GM18505 (cell line): ENCODE measurements around the gene NPIPB6.

ENCODE experiments used
- ATAC-seq: cut with Tn5 transposase; IDR thresholded peaks from one replicate; pipeline ENCODE4 v1.9.1; 2021; ENCODE audit not compliant: unreplicated experiment
- POLR2A ChIP-seq: IDR thresholded peaks from 4 replicates; pipeline ENCODE4 v1.6.1; 2011; ENCODE audit warnings: borderline replicate concordance; ENCODE audit not compliant: insufficient read depth, insufficient read length; ENCODE audit errors: extremely low read depth

NPIPB6 gene

DNA sequence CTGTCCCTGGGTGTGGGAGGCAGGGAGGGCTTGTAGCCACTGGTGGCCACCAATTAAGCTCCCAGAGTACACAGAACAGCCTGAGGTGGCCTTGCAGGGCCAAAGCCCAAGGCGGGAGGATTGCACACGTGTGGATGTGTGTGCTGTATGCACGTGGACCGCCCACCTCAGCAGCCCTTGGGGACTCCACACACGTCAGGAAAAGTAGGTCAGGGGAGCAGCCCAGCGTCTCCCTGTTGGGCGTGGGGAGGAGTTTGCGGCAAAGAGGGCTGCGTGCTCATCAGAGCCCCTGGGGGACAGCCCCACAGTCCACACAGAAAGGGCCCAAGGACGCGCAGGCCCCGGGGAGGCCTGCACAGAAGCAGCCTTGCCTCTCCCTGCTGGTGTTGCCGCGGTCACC is 51.4 kb downstream of the NPIPB6 start:
- ATAC-seq: no peak
- no peak for TF ChIP-seq POLR2A

DNA sequence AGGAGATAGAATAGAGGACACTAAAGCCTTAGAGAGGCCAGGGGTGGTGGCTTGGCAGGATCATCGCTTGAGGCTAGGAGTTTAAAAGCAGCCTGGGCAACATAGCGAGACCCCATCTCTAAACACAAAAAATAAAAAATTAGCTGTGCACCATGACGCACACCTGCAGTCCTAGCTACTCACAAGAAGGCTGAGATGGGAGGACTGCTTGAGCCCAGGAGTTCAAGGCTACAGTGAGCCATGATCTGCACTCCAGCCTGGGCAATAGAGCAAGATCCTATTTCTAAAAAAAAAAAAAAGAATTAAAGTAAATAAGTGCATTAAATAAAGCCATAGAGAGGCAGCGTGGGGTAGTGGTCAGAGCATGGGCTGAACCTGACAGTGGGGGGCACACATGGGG is 51.9 kb downstream of the NPIPB6 start:
- no peak for ATAC-seq
- TF ChIP-seq POLR2A: no peak

DNA sequence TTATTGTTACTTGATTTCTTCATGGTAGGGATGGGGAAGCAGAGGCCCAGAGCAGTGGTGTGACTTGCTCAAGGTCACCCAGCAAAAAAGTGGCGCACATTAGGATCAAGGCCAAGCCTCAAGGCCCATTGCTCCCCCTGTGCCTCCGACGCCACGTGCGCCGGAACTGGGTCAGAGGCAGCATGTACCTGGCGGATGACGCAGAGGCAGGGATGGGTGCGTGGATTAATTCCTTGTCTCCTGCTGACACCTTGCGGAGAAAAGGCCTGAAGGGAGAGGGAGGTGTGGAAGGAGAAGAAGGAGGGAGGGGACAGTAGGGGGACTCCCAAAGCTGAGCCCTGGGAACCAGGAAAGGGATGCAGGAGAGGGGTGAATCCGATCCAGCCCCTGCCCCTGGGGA is 52.5 kb downstream of the NPIPB6 start:
- no peak for TF ChIP-seq POLR2A
- ATAC-seq: no peak

DNA sequence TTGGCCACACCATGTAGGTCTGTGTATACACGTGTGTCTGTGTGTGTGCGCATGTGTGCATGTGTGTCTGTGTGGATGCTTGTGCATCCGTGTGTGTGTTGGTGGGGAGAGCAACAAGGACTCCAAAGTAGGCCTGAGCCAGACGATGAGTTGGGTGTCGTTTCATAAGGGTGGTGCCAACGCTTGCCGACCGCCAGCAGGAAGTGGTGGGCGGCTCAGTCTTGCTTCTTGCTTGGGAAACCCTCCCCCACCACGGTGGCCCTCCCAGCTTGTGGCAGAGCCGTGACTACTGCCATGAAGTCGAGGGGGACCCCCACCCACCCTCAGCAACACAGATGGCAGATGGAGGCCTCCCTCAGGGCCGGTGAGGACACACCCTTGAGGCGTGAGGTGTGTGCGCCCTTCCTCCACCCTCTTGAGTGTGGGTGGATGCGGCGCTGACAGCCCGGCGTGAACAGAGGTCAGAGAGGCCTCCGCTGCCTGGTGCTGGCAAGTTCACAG is 53.4 kb downstream of the NPIPB6 start:
- TF ChIP-seq POLR2A: no peak
- no peak for ATAC-seq

DNA sequence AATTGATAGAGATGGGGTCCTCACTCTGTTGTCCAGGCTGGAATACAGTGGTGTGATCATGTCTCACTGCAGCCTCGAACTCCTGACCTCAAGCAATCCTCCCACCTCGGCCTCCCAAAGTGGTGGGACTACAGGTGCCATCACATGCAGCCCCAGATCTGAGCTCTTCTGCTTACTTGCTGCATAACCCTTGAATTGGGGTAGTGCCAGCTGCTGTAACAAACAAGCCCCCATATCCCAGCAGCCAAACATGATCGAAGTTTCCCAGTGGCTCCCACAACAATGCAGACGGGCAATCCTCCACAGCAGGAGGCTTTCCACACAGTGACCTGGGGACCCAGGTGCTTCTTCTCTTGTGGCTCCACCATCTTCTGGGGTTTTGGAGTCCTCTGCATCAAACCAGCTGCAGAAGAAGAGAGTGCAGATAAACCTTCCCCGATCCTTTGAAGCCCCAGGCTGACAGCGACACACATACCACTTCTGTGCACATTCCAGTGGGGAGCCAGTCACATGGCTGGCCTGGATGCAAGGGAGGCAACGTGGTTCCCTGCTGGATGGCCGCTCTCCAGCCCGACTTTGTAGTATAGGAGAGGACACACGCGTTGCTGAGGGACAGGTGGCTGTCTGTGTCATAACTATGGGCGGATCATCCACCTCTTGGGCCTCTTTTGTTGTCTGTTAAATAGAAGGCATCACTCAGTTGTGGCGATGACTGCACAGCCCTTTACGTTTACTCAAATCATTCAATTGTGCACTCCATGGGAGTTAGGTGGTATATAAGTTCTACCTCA is 54.3 kb downstream of the NPIPB6 start:
- ATAC-seq: no peak
- no peak for TF ChIP-seq POLR2A

DNA sequence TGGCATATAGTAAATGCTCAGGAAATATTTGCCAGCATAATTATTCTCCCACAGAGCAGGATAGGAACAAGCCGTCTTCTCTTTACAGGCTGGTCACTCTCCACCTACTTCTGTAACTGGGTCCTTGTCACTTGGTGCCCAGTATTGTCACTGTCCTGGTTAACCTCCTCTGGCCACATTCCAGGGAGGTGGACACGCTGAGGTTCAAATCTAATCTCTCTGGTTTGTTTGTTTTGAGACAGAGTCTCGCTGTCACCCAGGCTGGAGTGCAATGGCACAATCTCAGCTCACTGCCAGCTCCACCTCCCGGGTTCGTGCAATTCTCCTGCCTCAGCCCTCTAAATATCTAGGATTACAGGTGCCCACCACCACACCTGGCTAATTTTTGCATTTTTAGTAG is 55.4 kb downstream of the NPIPB6 start:
- no peak for ATAC-seq
- no peak for TF ChIP-seq POLR2A

DNA sequence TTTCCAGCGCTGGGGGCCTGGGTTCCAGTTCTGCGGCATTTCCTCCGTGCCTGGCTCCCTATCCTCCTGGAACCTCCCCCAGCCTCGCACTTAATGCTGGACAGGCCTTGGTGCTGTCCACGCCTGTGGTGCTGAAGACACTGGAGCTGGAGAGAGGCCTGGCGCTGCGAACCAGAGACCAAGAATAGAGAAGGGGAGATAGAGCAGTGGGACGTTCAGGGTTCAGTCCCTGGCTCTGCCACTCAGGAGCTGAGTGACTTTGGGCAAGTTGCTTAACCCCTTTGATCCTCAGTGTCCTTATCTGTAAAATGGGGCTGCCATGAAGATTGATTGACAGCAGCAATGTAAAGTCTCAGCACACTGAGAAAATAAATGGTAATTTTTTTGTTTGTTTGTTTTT is 59.1 kb downstream of the NPIPB6 start:
- TF ChIP-seq POLR2A: no peak
- ATAC-seq: no peak

DNA sequence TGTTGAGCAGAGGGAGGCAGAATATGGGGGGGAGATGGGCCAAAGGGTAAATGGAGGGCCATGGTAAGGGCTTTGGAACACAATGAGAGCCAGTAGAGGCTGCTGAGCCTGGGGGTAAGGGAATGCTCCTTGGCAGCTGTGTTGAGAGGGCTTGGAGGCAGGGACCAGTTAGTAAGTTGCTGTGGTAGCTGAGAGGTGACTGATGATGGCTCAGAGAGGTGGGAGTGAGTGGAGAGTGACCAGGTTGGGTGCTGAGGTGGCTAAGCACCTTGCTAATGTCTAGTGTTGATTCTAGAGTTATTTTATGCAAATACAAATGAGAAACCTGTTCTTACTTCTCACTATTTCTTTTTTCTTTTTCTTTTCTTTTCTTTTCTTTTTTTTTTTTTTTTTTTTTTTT is 60.2 kb downstream of the NPIPB6 start:
- TF ChIP-seq POLR2A: no peak
- no peak for ATAC-seq

DNA sequence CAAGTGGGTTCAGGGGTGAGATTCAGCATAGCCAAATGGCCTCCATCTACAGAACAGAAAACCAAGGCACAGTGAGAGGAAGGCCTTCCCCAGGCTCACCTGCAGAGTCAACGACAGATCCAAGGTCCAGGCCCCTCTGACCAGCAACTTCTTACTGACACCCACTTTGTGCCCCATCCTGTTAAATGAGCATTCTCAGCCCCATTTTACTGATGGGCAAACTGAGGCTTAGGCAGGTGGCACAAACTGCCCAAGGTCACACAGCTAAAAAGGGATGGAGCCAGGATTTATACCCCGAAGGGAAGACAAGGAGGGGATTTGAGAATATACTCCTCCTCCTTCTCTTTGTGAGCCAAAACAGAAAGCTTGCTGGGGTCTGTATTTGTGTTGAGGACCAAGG is 61.7 kb downstream of the NPIPB6 start:
- TF ChIP-seq POLR2A: no peak
- no peak for ATAC-seq

DNA sequence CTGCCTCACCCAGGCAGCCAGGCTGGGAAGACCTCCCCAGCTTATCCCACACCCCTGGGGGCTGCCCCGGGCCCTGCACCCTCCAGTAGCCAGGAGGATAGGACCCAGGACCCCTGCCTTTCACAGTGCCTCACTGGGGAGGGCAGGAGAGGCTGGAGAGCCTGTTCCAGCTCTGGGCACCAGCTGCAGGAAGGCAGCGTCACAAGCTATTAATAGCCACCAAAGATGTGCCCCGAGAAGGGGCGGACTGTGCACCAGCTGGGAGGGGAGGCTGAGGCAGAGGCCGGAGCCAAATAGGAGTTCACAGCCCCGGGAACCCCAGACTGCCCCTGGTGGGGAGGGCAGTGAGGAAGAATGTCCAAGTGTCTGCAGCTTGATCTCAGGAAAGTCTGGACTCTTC is 62.2 kb downstream of the NPIPB6 start:
- no peak for ATAC-seq
- no peak for TF ChIP-seq POLR2A

DNA sequence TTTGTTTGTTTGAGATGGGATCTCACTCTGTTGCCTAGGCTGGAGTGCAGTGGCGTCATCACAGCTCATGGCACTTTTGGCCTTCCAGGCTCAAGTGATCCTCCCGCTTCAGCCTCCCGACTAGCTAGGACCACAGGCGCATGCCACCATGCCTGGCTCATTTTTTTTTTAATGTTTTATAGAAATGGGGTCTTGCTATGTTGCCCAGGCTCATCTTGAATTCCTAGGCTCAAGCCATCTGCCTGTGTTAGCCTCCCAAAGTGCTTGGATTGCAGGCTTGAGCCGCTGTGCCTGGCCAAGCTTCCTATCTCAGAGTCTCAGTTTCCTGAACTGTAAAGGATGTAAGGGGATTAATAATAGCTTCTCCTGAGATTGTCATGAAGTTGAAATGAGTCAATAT is 63.0 kb downstream of the NPIPB6 start:
- no peak for TF ChIP-seq POLR2A
- no peak for ATAC-seq

DNA sequence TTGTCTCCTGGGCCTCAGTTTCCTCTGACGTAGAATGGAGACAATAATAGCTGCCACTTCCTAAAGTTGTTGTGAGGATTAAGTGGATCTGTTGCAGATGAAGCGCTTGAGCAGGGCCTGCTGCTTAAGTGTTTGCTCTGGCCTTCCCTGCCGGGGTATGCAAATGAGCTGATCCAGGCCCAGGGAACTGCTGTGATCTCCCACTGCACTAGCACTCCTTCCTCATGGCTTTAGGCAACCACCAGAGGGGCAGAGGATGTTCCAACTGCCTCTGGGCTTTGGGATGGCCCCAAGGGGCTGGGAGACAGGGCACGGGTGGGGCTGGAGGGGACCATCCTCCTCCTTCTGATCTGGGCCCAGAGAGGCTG is 64.8 kb downstream of the NPIPB6 start:
- no peak for ATAC-seq
- TF ChIP-seq POLR2A: no peak

DNA sequence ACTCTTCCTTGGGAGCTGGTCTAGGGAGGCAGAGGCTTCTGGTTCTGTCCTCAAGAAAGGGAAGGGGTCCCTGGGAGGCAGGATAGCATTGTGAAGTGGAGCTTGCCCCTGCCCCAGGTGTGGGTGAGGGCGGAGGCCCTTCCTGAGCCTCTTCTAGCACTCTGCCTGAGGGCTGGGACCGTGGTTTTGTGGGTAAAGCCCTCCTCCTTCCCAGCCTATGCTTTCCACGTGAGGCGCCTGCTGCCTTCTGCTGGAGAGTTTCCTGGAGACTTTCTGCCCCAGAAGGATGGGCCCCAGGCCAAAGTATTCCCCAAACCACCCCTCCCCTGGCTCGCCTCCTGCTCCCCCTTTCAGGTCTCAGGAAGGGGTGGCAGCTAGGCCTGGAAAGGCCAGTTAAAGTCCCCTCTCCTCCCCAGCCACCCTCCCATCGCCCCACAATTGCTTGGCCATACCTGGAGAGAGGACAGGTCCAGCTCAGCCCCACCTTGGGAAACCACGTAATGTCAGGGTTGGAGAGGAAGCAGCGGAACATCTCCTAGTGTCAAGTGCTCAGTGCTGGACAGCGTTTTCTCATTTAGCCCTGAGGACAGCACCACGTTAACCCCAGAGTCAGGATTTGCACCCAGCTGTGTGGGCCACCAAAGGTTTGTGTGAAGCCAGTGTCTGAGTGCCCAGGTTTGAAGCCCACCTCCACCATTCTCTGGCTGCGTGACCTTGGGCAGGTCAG is 65.4 kb downstream of the NPIPB6 start:
- TF ChIP-seq POLR2A: no peak
- ATAC-seq: no peak

DNA sequence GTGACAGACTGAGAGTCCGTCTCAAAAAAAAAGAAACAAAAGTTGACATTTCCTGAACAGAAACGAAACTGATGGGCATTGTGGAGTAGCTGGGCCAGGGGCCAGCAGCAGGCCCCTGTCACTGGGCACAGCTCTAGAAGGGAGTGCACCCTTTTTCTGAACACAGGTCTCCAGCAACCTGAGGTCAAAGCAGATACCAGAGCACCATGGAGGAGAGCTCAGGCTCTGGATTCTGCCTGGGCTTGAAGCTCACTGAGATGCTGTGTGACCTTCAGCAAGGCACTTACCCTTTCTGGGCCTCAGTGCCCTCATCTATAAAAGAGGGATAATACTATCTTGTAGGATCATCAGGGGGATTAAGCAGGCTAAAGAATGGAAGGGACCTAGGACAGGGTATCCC is 66.0 kb downstream of the NPIPB6 start:
- TF ChIP-seq POLR2A: no peak
- ATAC-seq: no peak
